RWPE1 (cell line): ENCODE data around the gene ZDHHC24.
"Not testable (repeated sequence)": the region's sequence is repeated elsewhere in the genome, so short reads cannot be mapped to it uniquely, and the experiment has no call there.

Source experiments
- CTCF ChIA-PET: fragments of 350-600 bp; sonication (Branson Sonifier 250); formaldehyde crosslinking; extraction: SDS; loops from one replicate; lab custom pipeline; 2021; lab: Yijun Ruan, JAX
- POLR2A ChIA-PET: fragments of 400-600 bp; formaldehyde crosslinking; extraction: SDS; loops from one replicate; lab custom pipeline; 2020; ENCODE audit warnings: antibody characterized with exemption; ENCODE audit not compliant: low non-redundant PET; lab: Yijun Ruan, JAX
- DNase-seq: peaks from one replicate; pipeline ENCODE4 v3.0.0; 2012; ENCODE audit warnings: low spot score
- H3K27ac ChIP-seq: fragments of 450-650 bp; 2 replicates; pipeline ENCODE4 v1.5.1; 2017
- CTCF ChIP-seq: fragments of 450-650 bp; conservative IDR thresholded peaks from 2 replicates; pipeline ENCODE4 v1.5.1; 2017; ENCODE audit warnings: low read depth, mild to moderate bottlenecking

ZDHHC24 gene

GRCh38 chr11:66591175-66591574 lies 45.3 kb upstream of the ZDHHC24 start:
- ChIA-PET CTCF (interaction anchor here (0.7 kb wide), 1 partner anchor 243 kb away, joined by 3 read pairs; no protein-coding TSS in a partner anchor), POLR2A (no interaction called here)
- no peak overlapping the region for H3K27ac ChIP-seq
- DNase-seq, result no peak
- no peak for TF ChIP-seq CTCF

GRCh38 chr11:66589996-66590675 lies 44.3 kb upstream of the ZDHHC24 start:
- H3K27ac ChIP-seq, result no peak overlapping the region
- ChIA-PET POLR2A (interaction anchor here (0.9 kb wide), 1 partner anchor 26 kb away, joined by 4 read pairs; no protein-coding TSS in a partner anchor), CTCF (interaction anchor here (0.6 to 1.2 kb wide), 5 partner anchors 10 to 188 kb away, joined by 3 to 7 read pairs (median 3); partner anchors contain the start of gene DPP3)
- no peak for DNase-seq
- no peak for TF ChIP-seq CTCF

GRCh38 chr11:66589315-66589714 lies 43.5 kb upstream of the ZDHHC24 start:
- DNase-seq, POLR2A ChIA-PET, H3K27ac ChIP-seq: not testable (repeated sequence)
- CTCF ChIA-PET, result interaction anchor here (0.7 to 1.2 kb wide), 2 partner anchors 48 to 89 kb away, joined by 3 to 7 read pairs; no protein-coding TSS in a partner anchor

- no peak overlapping the region for H3K27ac ChIP-seq
- POLR2A ChIA-PET, result interaction anchor here (0.9 kb wide), 1 partner anchor 8 kb away, joined by 4 read pairs; no protein-coding TSS in a partner anchor
- TF ChIP-seq CTCF, result no peak
- DNase-seq, result no peak
- CTCF ChIA-PET, result interaction anchor here (0.7 to 0.9 kb wide), 2 partner anchors 13 to 100 kb away, joined by 3 read pairs; no protein-coding TSS in a partner anchor
Observed at GRCh38 chr11:66586136-66586535, 40.3 kb upstream of the ZDHHC24 start.

- ChIA-PET CTCF (interaction anchor here (0.7 to 0.9 kb wide), 2 partner anchors 101 to 177 kb away, joined by 3 read pairs; no protein-coding TSS in a partner anchor), POLR2A (interaction anchor here (0.9 kb wide), 1 partner anchor 9 kb away, joined by 4 read pairs; no protein-coding TSS in a partner anchor)
- DNase-seq, result not testable (repeated sequence)
Observed at GRCh38 chr11:66585447-66585846, 39.6 kb upstream of the ZDHHC24 start.

GRCh38 chr11:66582565-66583147 lies 36.8 kb upstream of the ZDHHC24 start:
- POLR2A ChIA-PET, H3K27ac ChIP-seq, CTCF ChIA-PET, DNase-seq: not testable (repeated sequence)

More at GRCh38 chr11:66585447-66585846, 39.6 kb upstream of the ZDHHC24 start:
- not testable (repeated sequence) for H3K27ac ChIP-seq

GRCh38 chr11:66581261-66581660 lies 35.4 kb upstream of the ZDHHC24 start:
- POLR2A ChIA-PET, result no interaction called here
- H3K27ac ChIP-seq, result no peak overlapping the region
- CTCF ChIA-PET, result interaction anchor here (0.6 to 1.1 kb wide), 2 partner anchors 57 to 90 kb away, joined by 3 to 5 read pairs; no protein-coding TSS in a partner anchor
- TF ChIP-seq CTCF, result no peak
- DNase-seq, result no peak

GRCh38 chr11:66580803-66581202 lies 35.0 kb upstream of the ZDHHC24 start:
- CTCF ChIA-PET, result interaction anchor here (0.6 to 1.6 kb wide), 3 partner anchors 57 to 98 kb away, joined by 3 to 9 read pairs (median 5); no protein-coding TSS in a partner anchor
- POLR2A ChIA-PET, result no interaction called here
- no peak overlapping the region for H3K27ac ChIP-seq
- DNase-seq, result no peak
- TF ChIP-seq CTCF, result no peak
